Mucosa of descending colon (tissue), 3 donors: ENCODE data around the gene MYO1C. TPM values are rescaled to one million over a fixed set of nuclear protein-coding genes. Genes with fewer than 3 reads are reported as not detected.

Experiments used
- ATAC-seq: fragments of 200-7000 bp; cut with Tn5 transposase; one replicate; pipeline ENCODE4 v1.9.1; 2020; ENCODE audit warnings: mild to moderate bottlenecking, moderate library complexity
- DNase-seq, 3 donors: peaks; one replicate each; pipeline ENCODE4 v3.0.0-alpha.2; 2020
- H3K36me3 ChIP-seq: fragments of 200-600 bp; one replicate; pipeline ENCODE4 v1.8.0; 2021; ENCODE audit warnings: low read depth, mild to moderate bottlenecking
- H3K4me1 ChIP-seq: fragments of 200-600 bp; one replicate; pipeline ENCODE4 v1.8.0; 2021; ENCODE audit warnings: low read depth, mild to moderate bottlenecking
- H3K4me3 ChIP-seq: fragments of 200-600 bp; one replicate; pipeline ENCODE4 v1.8.0; 2021; ENCODE audit warnings: mild to moderate bottlenecking
- H3K9me3 ChIP-seq: fragments of 200-600 bp; one replicate; pipeline ENCODE4 v1.8.0; 2021; ENCODE audit warnings: mild to moderate bottlenecking
- intact Hi-C, 2 donors: fragments of 100-400 bp; cut with DNase I in 1 of 2; cut with micrococcal nuclease in 1 of 2; formaldehyde crosslinking; loops; one replicate each; pipeline versions ENCODE4 v1.11.0 to v1.11.1; 2022; cut with DNase I, micrococcal nuclease
- long read RNA-seq, 2 donors: library from polyadenylated mRNA; unstranded; transcript quantifications; one replicate each; pipeline ENCODE4 v2.0.0, GENCODE V29; 2019 to 2021
- total RNA-seq, 3 donors: library from RNA; stranded (reverse); fragmentation: NEBNext Ultra II Directional in 2 of 3; extraction: Animal tissue kit (Norgen Biotek cat#: 25700) in 2 of 3; gene quantifications; one replicate each; pipeline versions ENCODE4 v1.2.1 to v1.2.4, GENCODE V29; 2021 to 2023
- TF ChIP-seq, protein P1 (sequence below): fragments of 200-600 bp; IDR thresholded peaks from one replicate; pipeline ENCODE4 v1.8.0; 2022; ENCODE audit warnings: antibody characterized with exemption, mild to moderate bottlenecking
- donor health status: DM: no; HTN: no; CAD: no; lungs with moderate emphysema.
- donor health status: DM: no; HTN: no; CAD: no.
- donor health status: DM: no; HTN: yes; CAD: no.

MYO1C gene, protein sequence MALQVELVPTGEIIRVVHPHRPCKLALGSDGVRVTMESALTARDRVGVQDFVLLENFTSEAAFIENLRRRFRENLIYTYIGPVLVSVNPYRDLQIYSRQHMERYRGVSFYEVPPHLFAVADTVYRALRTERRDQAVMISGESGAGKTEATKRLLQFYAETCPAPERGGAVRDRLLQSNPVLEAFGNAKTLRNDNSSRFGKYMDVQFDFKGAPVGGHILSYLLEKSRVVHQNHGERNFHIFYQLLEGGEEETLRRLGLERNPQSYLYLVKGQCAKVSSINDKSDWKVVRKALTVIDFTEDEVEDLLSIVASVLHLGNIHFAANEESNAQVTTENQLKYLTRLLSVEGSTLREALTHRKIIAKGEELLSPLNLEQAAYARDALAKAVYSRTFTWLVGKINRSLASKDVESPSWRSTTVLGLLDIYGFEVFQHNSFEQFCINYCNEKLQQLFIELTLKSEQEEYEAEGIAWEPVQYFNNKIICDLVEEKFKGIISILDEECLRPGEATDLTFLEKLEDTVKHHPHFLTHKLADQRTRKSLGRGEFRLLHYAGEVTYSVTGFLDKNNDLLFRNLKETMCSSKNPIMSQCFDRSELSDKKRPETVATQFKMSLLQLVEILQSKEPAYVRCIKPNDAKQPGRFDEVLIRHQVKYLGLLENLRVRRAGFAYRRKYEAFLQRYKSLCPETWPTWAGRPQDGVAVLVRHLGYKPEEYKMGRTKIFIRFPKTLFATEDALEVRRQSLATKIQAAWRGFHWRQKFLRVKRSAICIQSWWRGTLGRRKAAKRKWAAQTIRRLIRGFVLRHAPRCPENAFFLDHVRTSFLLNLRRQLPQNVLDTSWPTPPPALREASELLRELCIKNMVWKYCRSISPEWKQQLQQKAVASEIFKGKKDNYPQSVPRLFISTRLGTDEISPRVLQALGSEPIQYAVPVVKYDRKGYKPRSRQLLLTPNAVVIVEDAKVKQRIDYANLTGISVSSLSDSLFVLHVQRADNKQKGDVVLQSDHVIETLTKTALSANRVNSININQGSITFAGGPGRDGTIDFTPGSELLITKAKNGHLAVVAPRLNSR
- total RNA-seq = 100 to 1,000 TPM; 249 to 344 (median 276) TPM
- long read RNA-seq, donor 1, full-length matches to known transcripts = 152 of 298 reads
- long read RNA-seq, donor 1, partial matches to known transcripts = 120 of 298 reads
- long read RNA-seq, donor 1, other reads (novel, unspliced or antisense) = 26 of 298 reads
- long read RNA-seq, donor 2, full-length matches to known transcripts = 16 of 47 reads
- long read RNA-seq, donor 2, partial matches to known transcripts = 17 of 47 reads
- long read RNA-seq, donor 2, other reads (novel, unspliced or antisense) = 14 of 47 reads

DNA sequence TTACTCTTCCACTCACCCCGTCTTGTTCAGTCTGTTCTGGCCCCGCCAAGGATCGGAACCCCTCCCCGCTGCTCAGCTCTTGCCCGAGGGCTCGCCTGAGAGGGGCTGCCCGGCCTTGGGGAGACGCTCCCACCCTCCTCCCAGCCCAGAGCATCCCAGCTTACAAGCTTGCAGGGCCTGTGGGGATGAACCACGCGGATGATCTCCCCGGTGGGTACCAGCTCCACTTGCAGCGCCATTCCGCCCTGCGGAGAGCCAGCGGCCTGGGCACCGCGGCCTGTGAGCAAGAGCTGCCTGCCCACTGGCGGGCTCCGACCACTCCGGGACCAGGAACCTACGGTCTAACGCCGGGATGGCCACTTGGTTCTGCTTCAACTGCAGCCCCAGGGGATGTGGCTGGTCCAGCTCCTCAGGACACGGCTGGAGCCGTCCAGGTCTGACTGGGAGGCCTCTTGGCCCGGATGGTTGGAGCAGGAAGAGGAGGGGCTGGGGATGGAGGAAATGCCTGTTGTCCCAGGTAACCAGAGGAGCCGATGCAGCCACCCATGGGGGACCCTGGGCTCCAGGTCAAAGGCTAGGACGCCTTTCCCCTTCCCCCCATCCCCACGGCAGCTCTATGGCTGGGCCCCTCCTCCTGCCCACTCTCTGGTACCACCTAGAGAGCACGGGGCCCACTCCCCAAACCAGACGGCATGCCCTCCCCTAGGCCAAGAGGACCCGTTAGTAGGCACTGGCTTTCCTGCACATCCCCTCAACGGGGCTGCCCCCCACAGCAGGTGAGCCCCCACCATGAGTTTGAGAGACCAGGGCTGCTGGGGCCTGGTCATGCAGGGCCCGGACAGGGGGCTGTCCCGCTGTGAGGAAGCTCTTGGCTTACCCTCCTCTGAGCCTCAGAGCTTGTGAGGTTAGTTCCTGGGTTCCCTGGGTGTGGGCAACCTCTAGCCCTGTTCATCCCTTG is at the start of gene MYO1C:
Gene MYO1C, minus strand, starts transcription at position 438 of the 958 bp plus-strand sequence. Its CDS starts 199 bp downstream, at position 239.
- no peaks in the 10 kb centered on the region for H3K36me3 ChIP-seq
- peak; percentile 1 for ATAC-seq
- intact Hi-C loops = no loop called here
- H3K4me1 ChIP-seq = peaks cover 36% of the 10 kb centered on the region
- DNase-seq = peak in 1 of 3 donors; percentile 65
- TF ChIP-seq, protein P1, sequence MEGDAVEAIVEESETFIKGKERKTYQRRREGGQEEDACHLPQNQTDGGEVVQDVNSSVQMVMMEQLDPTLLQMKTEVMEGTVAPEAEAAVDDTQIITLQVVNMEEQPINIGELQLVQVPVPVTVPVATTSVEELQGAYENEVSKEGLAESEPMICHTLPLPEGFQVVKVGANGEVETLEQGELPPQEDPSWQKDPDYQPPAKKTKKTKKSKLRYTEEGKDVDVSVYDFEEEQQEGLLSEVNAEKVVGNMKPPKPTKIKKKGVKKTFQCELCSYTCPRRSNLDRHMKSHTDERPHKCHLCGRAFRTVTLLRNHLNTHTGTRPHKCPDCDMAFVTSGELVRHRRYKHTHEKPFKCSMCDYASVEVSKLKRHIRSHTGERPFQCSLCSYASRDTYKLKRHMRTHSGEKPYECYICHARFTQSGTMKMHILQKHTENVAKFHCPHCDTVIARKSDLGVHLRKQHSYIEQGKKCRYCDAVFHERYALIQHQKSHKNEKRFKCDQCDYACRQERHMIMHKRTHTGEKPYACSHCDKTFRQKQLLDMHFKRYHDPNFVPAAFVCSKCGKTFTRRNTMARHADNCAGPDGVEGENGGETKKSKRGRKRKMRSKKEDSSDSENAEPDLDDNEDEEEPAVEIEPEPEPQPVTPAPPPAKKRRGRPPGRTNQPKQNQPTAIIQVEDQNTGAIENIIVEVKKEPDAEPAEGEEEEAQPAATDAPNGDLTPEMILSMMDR = no peak
- H3K4me3 ChIP-seq = no peak within 1 kb of the TSS
- no peaks in the 10 kb centered on the region for H3K9me3 ChIP-seq

DNA sequence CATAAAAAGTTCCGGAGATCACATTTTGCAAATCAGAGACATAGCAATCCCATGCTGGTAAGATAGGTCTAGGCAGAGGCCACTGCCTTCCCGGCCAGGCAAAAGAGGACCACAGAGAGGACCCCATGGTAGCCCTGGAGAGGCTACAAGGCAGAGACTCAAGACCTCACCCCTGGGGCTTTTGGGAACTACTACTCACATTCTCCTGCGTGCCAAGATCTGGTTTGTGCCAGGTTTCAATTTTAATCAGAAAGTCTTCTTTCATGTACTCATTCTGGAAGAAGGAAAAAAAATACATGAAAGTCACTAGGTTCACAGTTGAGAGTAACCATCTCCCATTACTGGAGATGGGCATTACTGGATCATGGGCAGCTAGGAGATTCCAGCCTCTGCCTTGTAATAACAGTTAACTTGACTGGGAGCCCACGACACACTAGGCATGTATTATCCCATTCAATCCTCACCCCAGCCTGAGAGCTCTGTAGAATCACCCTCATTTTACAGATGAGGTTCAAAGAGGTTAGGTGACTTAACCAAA is 49.0 kb upstream of the MYO1C start:
- no peaks in the 10 kb centered on the region for H3K9me3 ChIP-seq
- H3K4me1 ChIP-seq = peaks cover 4% of the 10 kb centered on the region
- TF ChIP-seq, protein P1 = no peak
- no peak for DNase-seq
- no peak overlapping the region for H3K4me3 ChIP-seq
- intact Hi-C loops = no loop called here
- ATAC-seq = no peak
- peaks cover 4% of the 10 kb centered on the region for H3K36me3 ChIP-seq

DNA sequence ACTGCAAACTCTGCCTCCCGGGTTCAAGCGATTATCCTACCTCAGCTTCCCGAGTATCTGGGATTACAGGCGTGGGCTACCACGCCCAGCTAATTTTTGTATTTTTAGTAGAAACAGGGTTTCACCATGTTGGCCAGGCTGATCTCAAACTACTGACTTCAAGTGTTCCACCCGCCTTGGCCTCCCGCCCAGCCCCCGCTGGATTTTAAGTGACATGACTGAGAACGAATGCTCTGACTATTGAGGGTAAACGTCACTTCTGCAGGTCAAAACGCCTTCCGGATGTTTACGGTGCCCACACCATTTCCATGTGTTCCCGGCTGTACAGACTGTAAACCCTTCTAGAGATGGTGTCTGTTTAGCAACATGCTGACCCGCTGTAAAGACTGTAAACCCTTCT is 47.3 kb upstream of the MYO1C start:
- H3K4me3 ChIP-seq = no peak overlapping the region
- DNase-seq (no peak), ATAC-seq (no peak)
- intact Hi-C loops = no loop called here
- H3K9me3 ChIP-seq = no peaks in the 10 kb centered on the region
- H3K36me3 ChIP-seq = peaks cover 4% of the 10 kb centered on the region
- TF ChIP-seq, protein P1 = no peak
- H3K4me1 ChIP-seq = no peaks in the 10 kb centered on the region

DNA sequence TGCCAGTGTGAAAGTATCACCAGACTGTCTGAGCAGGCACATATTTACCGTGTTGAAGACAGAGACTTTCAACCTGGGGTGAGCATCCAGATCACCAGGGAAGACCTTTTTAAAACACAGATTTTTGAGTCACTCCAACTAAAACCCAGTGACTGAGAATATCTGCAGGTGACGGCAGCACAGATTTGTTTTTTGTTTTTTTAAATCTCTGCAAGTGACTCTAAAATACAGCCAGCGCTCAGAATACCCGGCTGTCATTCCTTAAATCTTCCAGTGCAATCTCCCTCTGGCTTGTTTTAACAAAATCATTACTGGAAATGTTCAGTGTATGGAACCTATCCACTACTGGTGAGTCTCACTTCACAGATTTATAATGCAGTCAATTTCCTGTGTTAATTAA is 43.3 kb upstream of the MYO1C start:
- no peak for ATAC-seq
- intact Hi-C loops = no loop called here

More for the DNA sequence above, 43.3 kb upstream of the MYO1C start:
- Histone ChIP-seq H3K4me1 (no peaks in the 10 kb centered on the region), H3K4me3 (no peak overlapping the region), H3K9me3 (no peaks in the 10 kb centered on the region), H3K36me3 (no peaks in the 10 kb centered on the region)
- TF ChIP-seq, protein P1 = no peak
- no peak for DNase-seq
